B cell (primary cell): ENCODE results near the gene KMT2C.

Experiments
- EZH2 ChIP-seq: IDR thresholded peaks from 2 replicates; pipeline ENCODE4 v1.6.1; 2012; ENCODE audit warnings: borderline replicate concordance, low read depth, mild to moderate bottlenecking, moderate library complexity, low read length; ENCODE audit not compliant: insufficient read depth, poor library complexity, severe bottlenecking
- TF ChIP-seq, protein P1 (sequence below): fragments of 200-600 bp; IDR thresholded peaks from one replicate; pipeline ENCODE4 v1.8.0; 2022; ENCODE audit warnings: antibody characterized with exemption, mild to moderate bottlenecking

DNA sequence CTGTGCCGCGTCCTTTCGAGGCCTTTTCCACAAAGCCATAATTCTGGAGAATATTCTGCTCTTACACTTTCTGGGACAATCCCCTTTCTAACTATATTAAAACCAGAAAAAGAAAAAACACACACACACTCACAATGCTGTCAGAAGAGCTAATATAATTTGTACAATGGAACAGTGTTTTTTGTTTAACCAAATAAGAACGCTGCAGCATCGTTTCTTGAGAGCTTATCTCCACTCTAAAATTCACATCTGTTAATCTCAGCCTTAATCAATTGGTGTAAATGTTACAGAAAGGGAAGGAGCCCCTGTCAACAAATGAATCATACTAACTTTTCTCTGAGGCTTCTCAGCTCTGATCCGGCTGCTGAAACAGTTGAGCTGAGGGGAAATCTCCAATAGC is 286.4 kb downstream of the KMT2C start:
- TF ChIP-seq, protein P1, sequence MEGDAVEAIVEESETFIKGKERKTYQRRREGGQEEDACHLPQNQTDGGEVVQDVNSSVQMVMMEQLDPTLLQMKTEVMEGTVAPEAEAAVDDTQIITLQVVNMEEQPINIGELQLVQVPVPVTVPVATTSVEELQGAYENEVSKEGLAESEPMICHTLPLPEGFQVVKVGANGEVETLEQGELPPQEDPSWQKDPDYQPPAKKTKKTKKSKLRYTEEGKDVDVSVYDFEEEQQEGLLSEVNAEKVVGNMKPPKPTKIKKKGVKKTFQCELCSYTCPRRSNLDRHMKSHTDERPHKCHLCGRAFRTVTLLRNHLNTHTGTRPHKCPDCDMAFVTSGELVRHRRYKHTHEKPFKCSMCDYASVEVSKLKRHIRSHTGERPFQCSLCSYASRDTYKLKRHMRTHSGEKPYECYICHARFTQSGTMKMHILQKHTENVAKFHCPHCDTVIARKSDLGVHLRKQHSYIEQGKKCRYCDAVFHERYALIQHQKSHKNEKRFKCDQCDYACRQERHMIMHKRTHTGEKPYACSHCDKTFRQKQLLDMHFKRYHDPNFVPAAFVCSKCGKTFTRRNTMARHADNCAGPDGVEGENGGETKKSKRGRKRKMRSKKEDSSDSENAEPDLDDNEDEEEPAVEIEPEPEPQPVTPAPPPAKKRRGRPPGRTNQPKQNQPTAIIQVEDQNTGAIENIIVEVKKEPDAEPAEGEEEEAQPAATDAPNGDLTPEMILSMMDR: no peak
- no peak for TF ChIP-seq EZH2
